H9 (cell line): ENCODE measurements around the gene CDC14C. TPM values are rescaled to one million over a fixed set of nuclear protein-coding genes. Genes with fewer than 3 reads are reported as not detected.

ENCODE experiments used
- DNase-seq: peaks from one replicate; pipeline ENCODE4 v3.0.0-alpha.2; 2017
- H2AFZ ChIP-seq: one replicate; pipeline ENCODE4 v1.6.1; 2013; ENCODE audit warnings: mild to moderate bottlenecking, low read length, control low read depth, moderate library complexity
- H2AK5ac ChIP-seq: 2 replicates; pipeline ENCODE4 v1.6.1; 2013; ENCODE audit warnings: low read length, control low read depth, mixed read lengths; ENCODE audit not compliant: insufficient read length
- H2BK120ac ChIP-seq: one replicate; pipeline ENCODE4 v1.6.1; 2013; ENCODE audit warnings: low read depth, mild to moderate bottlenecking, low read length, control low read depth, inconsistent platforms; ENCODE audit not compliant: poor library complexity, severe bottlenecking
- H2BK12ac ChIP-seq: 2 replicates; pipeline ENCODE4 v1.6.1; 2013; ENCODE audit warnings: low read length, control low read depth, mixed read lengths, low read depth; ENCODE audit not compliant: insufficient read length
- H2BK15ac ChIP-seq: 2 replicates; pipeline ENCODE4 v1.6.1; 2013; ENCODE audit warnings: low read depth, low read length, control low read depth
- H2BK20ac ChIP-seq: one replicate; pipeline ENCODE4 v1.6.1; 2013; ENCODE audit warnings: low read depth, mild to moderate bottlenecking, low read length, control low read depth, inconsistent platforms; ENCODE audit not compliant: poor library complexity, severe bottlenecking
- H2BK5ac ChIP-seq: 2 replicates; pipeline ENCODE4 v1.6.1; 2013; ENCODE audit warnings: low read length, control low read depth, mixed read lengths; ENCODE audit not compliant: insufficient read length
- H3K14ac ChIP-seq: 2 replicates; pipeline ENCODE4 v1.6.1; 2013; ENCODE audit warnings: low read length, control low read depth; ENCODE audit not compliant: insufficient read depth
- H3K18ac ChIP-seq: 2 replicates; pipeline ENCODE4 v1.6.1; 2013; ENCODE audit warnings: low read depth, mild to moderate bottlenecking, mixed read lengths, low read length, control low read depth; ENCODE audit not compliant: insufficient read length
- H3K23ac ChIP-seq: 2 replicates; pipeline ENCODE4 v1.6.1; 2013; ENCODE audit warnings: low read length, control low read depth, mixed read lengths, low read depth; ENCODE audit not compliant: insufficient read length
- H3K23me2 ChIP-seq: 2 replicates; pipeline ENCODE4 v1.6.1; 2013; ENCODE audit warnings: low read depth, mild to moderate bottlenecking, mixed read lengths, low read length, control low read depth; ENCODE audit not compliant: insufficient read length, poor library complexity, severe bottlenecking
- H3K27ac ChIP-seq: 2 replicates; pipeline ENCODE4 v1.5.1; 2013; ENCODE audit warnings: low read length, control low read depth, mixed read lengths, low read depth; ENCODE audit not compliant: insufficient read length
- H3K27me3 ChIP-seq: 2 replicates; pipeline ENCODE4 v1.6.1; 2013; ENCODE audit warnings: low read length, control low read depth, inconsistent platforms; ENCODE audit not compliant: insufficient read depth
- H3K4ac ChIP-seq: 2 replicates; pipeline ENCODE4 v1.6.1; 2013; ENCODE audit warnings: low read depth, mild to moderate bottlenecking, control low read depth, inconsistent platforms, low read length, moderate library complexity
- H3K4me1 ChIP-seq: 2 replicates; pipeline ENCODE4 v1.6.1; 2013; ENCODE audit warnings: low read length, control low read depth, inconsistent platforms; ENCODE audit not compliant: insufficient read depth
- H3K4me2 ChIP-seq: 2 replicates; pipeline ENCODE4 v1.6.1; 2013; ENCODE audit warnings: low read length, control low read depth, mixed read lengths; ENCODE audit not compliant: insufficient read length, insufficient read depth
- H3K56ac ChIP-seq: 2 replicates; pipeline ENCODE4 v1.6.1; 2013; ENCODE audit warnings: low read depth, mild to moderate bottlenecking, mixed read lengths, low read length, control low read depth; ENCODE audit not compliant: insufficient read length
- H3K79me1 ChIP-seq: 2 replicates; pipeline ENCODE4 v1.6.1; 2013; ENCODE audit warnings: low read depth, mild to moderate bottlenecking, moderate library complexity, low read length, control low read depth, inconsistent platforms; ENCODE audit not compliant: insufficient read depth, poor library complexity, severe bottlenecking
- H3K79me2 ChIP-seq: 2 replicates; pipeline ENCODE4 v1.6.1; 2013; ENCODE audit warnings: low read length, control low read depth, inconsistent platforms; ENCODE audit not compliant: insufficient read depth
- H3K9ac ChIP-seq: 2 replicates; pipeline ENCODE4 v1.6.1; 2013; ENCODE audit warnings: low read length, control low read depth, mixed read lengths; ENCODE audit not compliant: insufficient read length; ENCODE audit errors: extremely low read depth
- H3K9me3 ChIP-seq: one replicate; pipeline ENCODE4 v1.6.1; 2013; ENCODE audit warnings: low read depth, low read length, inconsistent platforms; ENCODE audit not compliant: control insufficient read depth
- H3T11ph ChIP-seq: one replicate; pipeline ENCODE4 v1.6.1; 2013; ENCODE audit warnings: mild to moderate bottlenecking, low read length, control low read depth, inconsistent platforms
- H4K20me1 ChIP-seq: one replicate; pipeline ENCODE4 v1.6.1; 2013; ENCODE audit not compliant: control insufficient read depth, insufficient read length, insufficient read depth
- H4K5ac ChIP-seq: 2 replicates; pipeline ENCODE4 v1.6.1; 2013; ENCODE audit warnings: low read depth, mild to moderate bottlenecking, mixed read lengths, low read length, control low read depth; ENCODE audit not compliant: insufficient read length
- H4K8ac ChIP-seq: replicated peaks from 2 replicates; pipeline ENCODE4 v1.6.1; 2013; ENCODE audit warnings: low read length, control low read depth, mixed read lengths, low read depth; ENCODE audit not compliant: insufficient read length
- H4K91ac ChIP-seq: 2 replicates; pipeline ENCODE4 v1.6.1; 2013; ENCODE audit warnings: low read depth, mild to moderate bottlenecking, moderate library complexity, mixed read lengths, low read length, control low read depth; ENCODE audit not compliant: insufficient read length
- H3K27ac Mint-ChIP-seq, 3 experiments: 2 replicates in 2 of 3; 3 replicates in 1 of 3; pipeline ENCODE4 v1.8.0; 2020 to 2021; ENCODE audit warnings: mixed read lengths in 3 of 3, mild to moderate bottlenecking in 1 of 3, moderate library complexity in 1 of 3
- H3K27me3 Mint-ChIP-seq: 2 replicates; pipeline ENCODE4 v1.8.0; 2021; ENCODE audit warnings: low read depth, mild to moderate bottlenecking, moderate library complexity, mixed read lengths
- H3K36me3 Mint-ChIP-seq, 3 experiments: 2 replicates in 2 of 3; 3 replicates in 1 of 3; pipeline ENCODE4 v1.8.0; 2020 to 2021; ENCODE audit warnings: low read depth in 3 of 3, mixed read lengths in 3 of 3; ENCODE audit not compliant: insufficient read depth in 1 of 3
- H3K4me1 Mint-ChIP-seq, 2 experiments: 2 replicates each; pipeline ENCODE4 v1.8.0; 2020; ENCODE audit warnings: mixed read lengths in 2 of 2
- H3K4me3 Mint-ChIP-seq, 2 experiments: 2 replicates in 1 of 2; 3 replicates in 1 of 2; pipeline ENCODE4 v1.8.0; 2020 to 2021; ENCODE audit warnings: mild to moderate bottlenecking in 2 of 2, mixed read lengths in 2 of 2, moderate library complexity in 1 of 2
- H3K9me3 Mint-ChIP-seq, 2 experiments: 2 replicates in 1 of 2; 3 replicates in 1 of 2; pipeline ENCODE4 v1.8.0; 2020; ENCODE audit warnings: mild to moderate bottlenecking in 2 of 2, mixed read lengths in 2 of 2, moderate library complexity in 1 of 2
- CTCF ChIP-seq: fragments of 200-600 bp; sonication (generic); conservative IDR thresholded peaks from 3 replicates; pipeline ENCODE4 v1.8.0; 2021; ENCODE audit warnings: antibody characterized with exemption, mild to moderate bottlenecking
- WGBS: extraction: QIAGEN DNeasy Blood & Tissue Kit; methylation state at CpG from one replicate; pipeline ENCODE4 v1.1.7; 2013; ENCODE audit warnings: missing lambda C conversion rate, low lambda C conversion rate, mixed read lengths; ENCODE audit not compliant: insufficient read length; ENCODE audit errors: extremely low coverage; 5-methylcytosine and 5-hydroxymethylcytosine counted together
- total RNA-seq: library from RNA; stranded (reverse); gene quantifications from 2 replicates; pipeline ENCODE4 v1.2.1, GENCODE V29; 2021

Gene CDC14C
- total RNA-seq, 1 experiment from 2014 or later: not detected

DNA sequence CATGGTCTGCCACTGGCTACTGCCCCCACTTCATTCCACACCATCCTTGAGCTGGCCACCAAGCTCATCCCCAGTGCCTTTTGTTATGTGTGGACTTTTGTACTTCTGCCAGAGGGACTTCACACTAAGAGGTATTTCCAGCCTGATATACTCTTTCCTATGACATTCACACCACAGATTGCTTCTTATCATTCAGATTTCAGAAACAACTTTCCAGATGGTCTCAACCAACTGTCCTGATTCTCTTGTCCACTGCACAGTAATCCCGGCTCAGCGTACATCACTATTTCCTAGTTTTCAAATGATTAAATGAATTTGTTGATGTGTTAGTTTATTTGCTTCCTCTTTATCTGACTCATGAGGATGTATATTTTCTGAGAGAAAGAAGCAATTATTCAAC, 7.1 kb downstream of the CDC14C start:
- Histone ChIP-seq H2BK120ac (no peak overlapping the region), H4K5ac (no peak overlapping the region), H3K9ac (no peak overlapping the region), H3K4me1 (no peaks in the 10 kb centered on the region), H3K4ac (no peak overlapping the region), H2BK5ac (no peak overlapping the region), H3K23ac (no peak overlapping the region), H3K56ac (no peak overlapping the region), H2AFZ (no peak overlapping the region), H4K91ac (no peak overlapping the region), H3K79me1 (no peaks in the 10 kb centered on the region), H3K4me2 (no peak overlapping the region), H3K27me3 (no peaks in the 10 kb centered on the region), H2AK5ac (no peak overlapping the region), H2BK15ac (no peak overlapping the region), H3K23me2 (no peaks in the 10 kb centered on the region), H4K8ac (no peak overlapping the region), H3K27ac (no peak overlapping the region), H3K18ac (no peak overlapping the region), H3T11ph (no peak overlapping the region), H3K14ac (no peak overlapping the region), H2BK12ac (no peak overlapping the region), H4K20me1 (no peaks in the 10 kb centered on the region), H2BK20ac (no peak overlapping the region), H3K9me3 (no peaks in the 10 kb centered on the region), H3K79me2 (no peaks in the 10 kb centered on the region)
- no peaks in the 10 kb centered on the region for H3K4me1 Mint-ChIP-seq
- DNase-seq: no peak
- H3K27me3 Mint-ChIP-seq: no peaks in the 10 kb centered on the region
- no peak overlapping the region for H3K4me3 Mint-ChIP-seq
- peaks cover 0 to 4% (median 0%) of the 10 kb centered on the region in 3 experiments; a peak in 1 of 7 replicates for H3K36me3 Mint-ChIP-seq
- TF ChIP-seq CTCF: no peak
- H3K27ac Mint-ChIP-seq: no peak overlapping the region
- peaks cover 0 to 2% of the 10 kb centered on the region in 2 experiments; a peak in 4 of 5 replicates for H3K9me3 Mint-ChIP-seq
- WGBS: no CpG with 5 or more reads among the region's 2 CpGs
